GM12864 (cell line): ENCODE measurements around the gene GOLT1B.

ENCODE experiments used
- DNase-seq: peaks from one replicate; pipeline ENCODE4 v3.0.0-alpha.2; 2011; ENCODE audit warnings: low read depth
- H3K4me3 ChIP-seq: 2 replicates; pipeline ENCODE4 v1.5.1; 2011; ENCODE audit warnings: mild to moderate bottlenecking, low read depth, low read length, control low read depth
- TF ChIP-seq, protein P1 (sequence below): IDR thresholded peaks from 2 replicates; pipeline ENCODE4 v1.5.1; 2011; ENCODE audit warnings: low read depth, mild to moderate bottlenecking, moderate library complexity, low read length, control low read depth, inconsistent platforms; ENCODE audit errors: missing control alignments

The GOLT1B gene

DNA sequence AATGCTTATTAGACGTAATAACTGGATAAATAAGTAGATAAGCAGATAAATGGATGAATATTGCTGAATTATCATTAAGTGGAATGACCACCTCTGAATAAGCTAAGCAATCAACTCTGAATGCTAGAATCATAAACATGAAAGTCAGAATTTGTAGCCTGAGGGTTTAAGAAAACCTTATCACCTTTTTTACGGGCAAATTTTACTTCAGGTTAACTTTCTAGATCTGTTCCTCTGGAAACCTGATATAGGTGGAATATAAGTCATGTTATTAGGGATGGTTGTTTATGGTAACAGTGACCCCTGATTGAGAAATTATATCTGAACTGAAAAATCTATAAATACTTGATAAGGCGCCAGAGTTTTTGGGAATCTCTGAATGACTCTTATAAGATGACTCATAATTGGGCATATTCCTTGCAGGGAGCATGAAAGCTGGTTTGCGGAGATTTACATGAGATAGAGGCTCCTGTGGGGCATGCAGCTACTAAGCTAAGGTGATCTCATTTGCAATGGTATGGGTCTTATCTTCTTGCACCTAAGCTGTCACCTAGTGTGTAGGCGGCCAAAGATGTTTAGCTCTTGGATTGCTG is 36.6 kb downstream of the GOLT1B start:
- H3K4me3 ChIP-seq: no peak overlapping the region
- DNase-seq: no peak
- TF ChIP-seq, protein P1, sequence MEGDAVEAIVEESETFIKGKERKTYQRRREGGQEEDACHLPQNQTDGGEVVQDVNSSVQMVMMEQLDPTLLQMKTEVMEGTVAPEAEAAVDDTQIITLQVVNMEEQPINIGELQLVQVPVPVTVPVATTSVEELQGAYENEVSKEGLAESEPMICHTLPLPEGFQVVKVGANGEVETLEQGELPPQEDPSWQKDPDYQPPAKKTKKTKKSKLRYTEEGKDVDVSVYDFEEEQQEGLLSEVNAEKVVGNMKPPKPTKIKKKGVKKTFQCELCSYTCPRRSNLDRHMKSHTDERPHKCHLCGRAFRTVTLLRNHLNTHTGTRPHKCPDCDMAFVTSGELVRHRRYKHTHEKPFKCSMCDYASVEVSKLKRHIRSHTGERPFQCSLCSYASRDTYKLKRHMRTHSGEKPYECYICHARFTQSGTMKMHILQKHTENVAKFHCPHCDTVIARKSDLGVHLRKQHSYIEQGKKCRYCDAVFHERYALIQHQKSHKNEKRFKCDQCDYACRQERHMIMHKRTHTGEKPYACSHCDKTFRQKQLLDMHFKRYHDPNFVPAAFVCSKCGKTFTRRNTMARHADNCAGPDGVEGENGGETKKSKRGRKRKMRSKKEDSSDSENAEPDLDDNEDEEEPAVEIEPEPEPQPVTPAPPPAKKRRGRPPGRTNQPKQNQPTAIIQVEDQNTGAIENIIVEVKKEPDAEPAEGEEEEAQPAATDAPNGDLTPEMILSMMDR: no peak

DNA sequence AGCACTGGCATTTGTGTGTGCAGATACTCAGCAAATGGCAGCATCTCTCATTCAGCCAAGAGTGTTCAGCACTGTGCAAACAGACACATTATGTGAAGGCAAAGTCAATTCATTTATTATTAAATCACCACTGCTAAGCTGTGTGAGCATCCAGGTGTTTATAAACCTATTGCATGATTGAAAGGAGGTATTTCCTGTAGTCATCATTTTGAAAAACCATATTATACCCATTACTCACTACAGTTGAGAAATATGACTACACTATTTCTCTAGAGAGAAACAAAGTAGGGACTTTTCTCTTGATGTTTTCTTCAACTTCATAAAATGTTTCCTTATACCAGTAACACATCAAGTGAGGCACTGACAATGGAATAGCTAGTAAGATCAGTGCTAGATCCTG is 38.2 kb downstream of the GOLT1B start:
- H3K4me3 ChIP-seq: no peak overlapping the region
- no peak for DNase-seq
- TF ChIP-seq, protein P1: no peak

DNA sequence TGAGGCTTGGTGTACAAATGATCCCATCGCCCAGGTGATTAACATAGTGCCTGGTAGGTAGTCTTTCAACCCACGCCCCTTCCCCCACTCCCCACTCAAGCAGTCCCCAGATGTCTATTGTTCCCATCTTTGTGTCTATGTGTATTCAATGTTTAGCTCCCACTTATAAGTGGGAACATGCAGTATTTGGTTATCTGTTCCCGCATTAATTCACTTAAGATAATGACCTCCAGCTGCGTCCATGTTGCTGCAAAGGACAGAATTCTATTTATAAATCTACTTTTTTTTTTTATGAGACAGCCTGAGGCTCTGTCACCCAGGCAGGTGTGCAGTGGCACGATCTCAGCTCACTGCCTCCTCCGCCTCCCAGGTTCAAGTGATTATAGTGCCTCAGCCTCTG is 40.2 kb downstream of the GOLT1B start:
- DNase-seq: no peak
- TF ChIP-seq, protein P1: no peak

DNA sequence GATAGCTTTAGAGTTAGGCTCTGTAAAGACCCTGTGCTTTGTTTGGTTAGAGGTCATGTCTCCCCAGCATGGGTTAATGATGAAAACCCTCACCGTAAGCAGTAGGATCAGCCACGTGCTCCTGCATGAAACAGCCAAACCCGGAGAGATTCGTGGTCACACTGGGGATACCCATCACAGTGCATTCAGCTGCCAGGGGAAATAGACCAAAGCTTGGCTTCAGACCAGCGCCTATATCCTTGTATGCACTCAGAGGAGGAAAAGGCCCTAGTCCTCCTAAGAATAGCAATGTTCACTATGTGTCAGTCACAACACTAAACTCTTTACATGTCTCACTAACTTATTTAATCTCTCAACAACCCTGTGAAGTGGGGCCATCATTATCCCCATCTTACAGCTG is 40.8 kb downstream of the GOLT1B start:
- TF ChIP-seq, protein P1: no peak
- DNase-seq: no peak
- H3K4me3 ChIP-seq: no peak overlapping the region

More for the DNA sequence above, 40.2 kb downstream of the GOLT1B start:
- no peak overlapping the region for H3K4me3 ChIP-seq

DNA sequence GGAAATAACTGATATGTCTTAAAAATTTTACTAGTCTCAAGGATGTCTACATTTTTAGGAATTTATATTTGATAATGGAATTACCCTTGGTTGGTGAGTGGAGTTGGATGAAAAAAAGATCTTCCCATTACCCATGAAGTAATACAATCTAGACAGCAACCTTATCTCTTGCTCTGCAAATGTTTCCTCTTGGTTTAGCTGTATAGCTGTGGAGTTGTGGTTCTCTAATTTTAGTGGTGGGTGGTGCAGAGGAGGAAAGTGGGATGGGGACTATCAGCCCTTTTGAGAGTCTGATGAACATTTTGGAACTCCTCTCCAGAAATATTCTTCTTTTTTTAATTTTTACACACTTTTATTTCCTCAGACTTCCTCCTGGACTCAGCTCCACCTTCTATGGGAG is 41.6 kb downstream of the GOLT1B start:
- DNase-seq: no peak
- H3K4me3 ChIP-seq: no peak overlapping the region
- TF ChIP-seq, protein P1: no peak

DNA sequence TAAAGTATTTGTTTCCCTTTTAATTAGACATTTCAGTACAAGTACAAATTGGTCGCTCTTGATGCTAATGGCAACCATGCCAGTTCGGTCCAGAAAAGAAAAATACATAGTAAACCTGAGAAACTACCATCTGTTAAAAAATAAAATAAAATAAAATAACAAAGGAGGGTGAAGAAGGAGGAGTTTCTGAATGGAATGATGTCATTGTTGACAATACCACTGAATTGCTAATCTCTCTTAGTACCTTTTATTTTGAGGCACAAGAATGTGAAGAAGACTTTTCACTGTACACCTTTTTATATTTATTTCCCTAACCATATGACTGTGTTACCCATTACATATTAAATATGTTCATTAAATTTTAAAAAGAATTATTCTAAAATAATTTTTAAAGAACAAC is 44.0 kb downstream of the GOLT1B start:
- no peak for DNase-seq
- TF ChIP-seq, protein P1: no peak
- no peak overlapping the region for H3K4me3 ChIP-seq

DNA sequence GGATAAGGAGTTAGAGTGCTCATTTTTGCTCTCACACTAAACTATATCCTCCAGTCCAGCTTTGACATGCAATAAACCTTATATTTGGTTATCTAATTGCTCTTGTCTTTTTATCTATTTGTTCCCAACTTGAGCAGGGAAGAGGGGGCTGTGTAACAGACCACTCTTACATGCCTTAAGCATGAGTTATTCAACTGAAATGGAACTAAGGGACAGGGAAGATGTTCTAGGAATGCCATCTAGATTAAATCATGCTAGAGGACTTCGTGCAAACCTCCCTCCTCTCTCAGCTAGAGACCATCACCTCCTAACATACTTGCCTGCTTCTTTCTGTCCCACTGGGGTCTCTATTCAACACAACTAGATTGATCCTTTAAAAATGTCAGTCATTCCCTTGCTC is 45.1 kb downstream of the GOLT1B start:
- TF ChIP-seq, protein P1: no peak
- H3K4me3 ChIP-seq: no peak overlapping the region
- DNase-seq: no peak
